Stimulated activated CD4-positive, alpha-beta T cell treated with anti-CD3 and anti-CD28 coated beads, Interleukin-4, amount 100 ng/mL, for 48 hours (primary cell): ENCODE measurements around the gene IL36RN.
"Not testable (repeated sequence)": the region's sequence is repeated elsewhere in the genome, so short reads cannot be mapped to it uniquely, and the experiment has no call there.

ENCODE experiments used
- DNase-seq, 2 donors: peaks; one replicate each; pipeline ENCODE4 v3.0.0-alpha.2; 2020; ENCODE audit warnings: low read depth in 2 of 2

The IL36RN gene

GRCh38 chr2:113075030-113075429, 16.0 kb downstream of the IL36RN start:
- DNase-seq, result no peak

- DNase-seq, result no peak
Measured at GRCh38 chr2:113075600-113075999, 16.6 kb downstream of the IL36RN start.

GRCh38 chr2:113076954-113077669, 18.1 kb downstream of the IL36RN start:
- DNase-seq, result no peak

GRCh38 chr2:113077921-113078320, 18.9 kb downstream of the IL36RN start:
- no peak for DNase-seq

GRCh38 chr2:113078350-113078839, 19.4 kb downstream of the IL36RN start:
- DNase-seq, result no peak

GRCh38 chr2:113079131-113079530, 20.1 kb downstream of the IL36RN start:
- DNase-seq, result no peak

GRCh38 chr2:113080134-113080533, 21.1 kb downstream of the IL36RN start:
- peak; percentile 25 to 58 for DNase-seq

- no peak for DNase-seq
Measured at GRCh38 chr2:113081488-113082210, 22.7 kb downstream of the IL36RN start.

GRCh38 chr2:113083296-113083695, 24.3 kb downstream of the IL36RN start:
- DNase-seq, result peak in 1 of 2 donors; percentile 8

GRCh38 chr2:113084249-113085000, 25.4 kb downstream of the IL36RN start:
- no peak for DNase-seq

GRCh38 chr2:113085542-113085941, 26.5 kb downstream of the IL36RN start:
- DNase-seq, result no peak

GRCh38 chr2:113088213-113088992, 29.4 kb downstream of the IL36RN start:
- no peak for DNase-seq

GRCh38 chr2:113089916-113090315, 30.9 kb downstream of the IL36RN start:
- DNase-seq, result no peak

- DNase-seq, result no peak
Measured at GRCh38 chr2:113091231-113091896, 32.4 kb downstream of the IL36RN start.

- DNase-seq, result no peak
Measured at GRCh38 chr2:113092864-113093612, 34.0 kb downstream of the IL36RN start.

GRCh38 chr2:113093613-113093977, 34.6 kb downstream of the IL36RN start:
- DNase-seq, result no peak

- DNase-seq, result not testable (repeated sequence)
Measured at GRCh38 chr2:113096306-113096705, 37.3 kb downstream of the IL36RN start.

- DNase-seq, result not testable (repeated sequence)
Measured at GRCh38 chr2:113096842-113097618, 38.0 kb downstream of the IL36RN start.

- DNase-seq, result no peak
Measured at GRCh38 chr2:113098041-113098440, 39.0 kb downstream of the IL36RN start.

- no peak for DNase-seq
Measured at GRCh38 chr2:113098532-113098931, 39.5 kb downstream of the IL36RN start.
